Ramos (cell line): ENCODE measurements around the gene SYCP2.

Experiments
- in situ Hi-C: fragments of 300-500 bp; cut with MboI; formaldehyde crosslinking; loops from one replicate; pipeline ENCODE4 v1.14.3; 2022; ENCODE audit warnings: low sequenced_read_pairs; ENCODE audit not compliant: unreplicated experiment

The SYCP2 gene

GRCh38 chr20:59848182-59848581, 85.3 kb downstream of the SYCP2 start:
- in situ Hi-C loops: no loop called here

- in situ Hi-C loops: no loop called here
Measured at GRCh38 chr20:59845472-59845871, 88.0 kb downstream of the SYCP2 start.

- in situ Hi-C loops: no loop called here
Measured at GRCh38 chr20:59839400-59839799, 94.0 kb downstream of the SYCP2 start.

GRCh38 chr20:59837623-59838394, 95.6 kb downstream of the SYCP2 start:
- in situ Hi-C loops: no loop called here

GRCh38 chr20:59836767-59837166, 96.7 kb downstream of the SYCP2 start:
- in situ Hi-C loops: no loop called here

GRCh38 chr20:59835448-59836395, 97.7 kb downstream of the SYCP2 start:
- in situ Hi-C loops: no loop called here

GRCh38 chr20:59835057-59835447, 98.4 kb downstream of the SYCP2 start:
- in situ Hi-C loops: no loop called here

GRCh38 chr20:59832406-59833363, 100.8 kb downstream of the SYCP2 start:
- in situ Hi-C loops: no loop called here

- in situ Hi-C loops: no loop called here
Measured at GRCh38 chr20:59831916-59832270, 101.5 kb downstream of the SYCP2 start.

GRCh38 chr20:59831024-59831915, 102.2 kb downstream of the SYCP2 start:
- in situ Hi-C loops: no loop called here

- in situ Hi-C loops: no loop called here
Measured at GRCh38 chr20:59830665-59831023, 102.8 kb downstream of the SYCP2 start.

- in situ Hi-C loops: no loop called here
Measured at GRCh38 chr20:59829786-59830664, 103.4 kb downstream of the SYCP2 start.

- in situ Hi-C loops: no loop called here
Measured at GRCh38 chr20:59829054-59829785, 104.2 kb downstream of the SYCP2 start.

- in situ Hi-C loops: no loop called here
Measured at GRCh38 chr20:59828125-59829053, 105.0 kb downstream of the SYCP2 start.

GRCh38 chr20:59827138-59828056, 106.0 kb downstream of the SYCP2 start:
- in situ Hi-C loops: no loop called here
